Measurements from ENCODE around the gene LCE2C. TPM values are rescaled to one million over a fixed set of nuclear protein-coding genes. Genes with fewer than 3 reads are reported as not detected.

The LCE2C gene
- not detected in 2 replicates for total RNA-seq

GRCh38 chr1:152674983-152675382 lies at the start of gene LCE2C:
Gene LCE2C, plus strand, starts transcription at chr1:152675279. Its CDS starts 737 bp downstream, at chr1:152676016.

GRCh38 chr1:152663098-152663497 lies 12.0 kb upstream of the LCE2C start, which contains the start of gene LCE2D:
Gene LCE2D, plus strand, starts transcription at chr1:152663380. Its CDS starts 726 bp downstream, at chr1:152664106.

GRCh38 chr1:152685823-152686222 lies 10.7 kb downstream of the LCE2C start, which contains the start of gene LCE2B:
Gene LCE2B, plus strand, starts transcription at chr1:152686123. Its CDS starts 721 bp downstream, at chr1:152686844.

GRCh38 chr1:152697701-152698600 lies 22.9 kb downstream of the LCE2C start, which contains the start of gene LCE2A:
Gene LCE2A, plus strand, starts transcription at chr1:152698345. Its CDS starts 557 bp downstream, at chr1:152698902.

GRCh38 chr1:152707860-152708259 lies 32.8 kb downstream of the LCE2C start, which contains the start of gene LCE4A:
Gene LCE4A, plus strand, starts transcription at chr1:152708160. Its CDS starts 916 bp downstream, at chr1:152709076.

Other genes starting within 250 kb of the LCE2C start
- gene LCE5A, start 164.5 kb upstream of the LCE2C start, total RNA-seq, result not detected in 2 replicates
- not detected in 2 replicates for gene CRCT1, start 160.8 kb upstream of the LCE2C start, total RNA-seq
- gene LCE3E, start 108.5 kb upstream of the LCE2C start, total RNA-seq, result not detected in 2 replicates
- not detected in 2 replicates for gene LCE3D, start 94.8 kb upstream of the LCE2C start, total RNA-seq
- gene LCE3C, start 75.0 kb upstream of the LCE2C start, total RNA-seq, result not detected in 2 replicates
- not detected in 2 replicates for gene LCE3B, start 61.5 kb upstream of the LCE2C start, total RNA-seq
- gene LCE3A, start 52.2 kb upstream of the LCE2C start, total RNA-seq, result not detected in 2 replicates
- not detected in 2 replicates for gene LCE2D, start 11.9 kb upstream of the LCE2C start, total RNA-seq
- not detected in 2 replicates for gene LCE2B, start 10.8 kb downstream of the LCE2C start, total RNA-seq
- not detected in 2 replicates for gene LCE2A, start 23.1 kb downstream of the LCE2C start, total RNA-seq
- gene LCE4A, start 32.9 kb downstream of the LCE2C start, total RNA-seq, result not detected in 2 replicates
- gene KPRP, start 82.7 kb downstream of the LCE2C start, total RNA-seq, result not detected in 2 replicates
- not detected in 2 replicates for gene LCE1F, start 99.9 kb downstream of the LCE2C start, total RNA-seq
- not detected in 2 replicates for gene LCE1E, start 111.0 kb downstream of the LCE2C start, total RNA-seq
- not detected in 2 replicates for gene LCE1D, start 121.4 kb downstream of the LCE2C start, total RNA-seq
- gene LCE1C, start 131.4 kb downstream of the LCE2C start, total RNA-seq, result not detected in 2 replicates
- gene LCE1B, start 136.7 kb downstream of the LCE2C start, total RNA-seq, result not detected in 2 replicates
- not detected in 2 replicates for gene LCE1A, start 152.2 kb downstream of the LCE2C start, total RNA-seq
- gene LCE6A, start 167.6 kb downstream of the LCE2C start, total RNA-seq, result not detected in 2 replicates
- not detected in 2 replicates for gene LCE7A, start 184.7 kb downstream of the LCE2C start, total RNA-seq
- gene SMCP, start 203.0 kb downstream of the LCE2C start, total RNA-seq, result not detected in 2 replicates
- gene IVL, start 233.3 kb downstream of the LCE2C start, total RNA-seq, result not detected in 2 replicates